ENCODE measurements around the gene MSI2. TPM values are rescaled to one million over a fixed set of nuclear protein-coding genes. Genes with fewer than 3 reads are reported as not detected.

Gene MSI2
- total RNA-seq, 4 donors from 2014 or later: 15.9 to 22.9 (median 17.0) TPM

GRCh38 chr17:57706761-57707160 is 450.4 kb downstream of the MSI2 start:
- no peak for TF ChIP-seq POLR2A (IDR thresholded peaks at IDR 0.05)
- no peak for TF ChIP-seq CTCF (IDR thresholded peaks at IDR 0.05)
- no peaks in the 10 kb centered on the region for H3K36me3 ChIP-seq
- intact Hi-C loops (cut with DNase I): no loop called here
- WGBS, 2 donors: 81 to 82% methylated on average over 6 to 9 of the region's 9 CpGs
- peaks cover 0 to 18% (median 0%) of the 10 kb centered on the region in 4 donors for H3K27me3 ChIP-seq
- no peak overlapping the region for H3K27ac ChIP-seq
- peaks cover 0 to 9% (median 0%) of the 10 kb centered on the region in 3 donors for H3K4me1 ChIP-seq
- no peaks in the 10 kb centered on the region for H3K9me3 ChIP-seq
- DNase-seq: no peak
- H3K4me3 ChIP-seq: no peak overlapping the region

- H3K27me3 ChIP-seq: peaks cover 0 to 20% (median 0%) of the 10 kb centered on the region in 4 donors
- H3K4me1 ChIP-seq: peaks cover 0 to 9% (median 0%) of the 10 kb centered on the region in 3 donors
- no peaks in the 10 kb centered on the region for H3K9me3 ChIP-seq
- no peak overlapping the region for H3K27ac ChIP-seq
- 43 to 68% methylated on average over 4 to 5 of the region's 6 CpGs for WGBS, 2 donors
- TF ChIP-seq CTCF (IDR thresholded peaks at IDR 0.05) (no peak), POLR2A (IDR thresholded peaks at IDR 0.05) (no peak)
- intact Hi-C loops (cut with DNase I): no loop called here
- no peaks in the 10 kb centered on the region for H3K36me3 ChIP-seq
- no peak for DNase-seq
- no peak overlapping the region for H3K4me3 ChIP-seq
Measured at GRCh38 chr17:57707892-57708291, 451.6 kb downstream of the MSI2 start.

GRCh38 chr17:57708410-57708809 is 452.1 kb downstream of the MSI2 start:
- Histone ChIP-seq H3K27me3 (peaks cover 0 to 23% (median 0%) of the 10 kb centered on the region in 4 donors), H3K4me3 (no peak overlapping the region), H3K4me1 (peaks cover 0 to 9% (median 0%) of the 10 kb centered on the region in 3 donors), H3K36me3 (no peaks in the 10 kb centered on the region), H3K9me3 (no peaks in the 10 kb centered on the region), H3K27ac (no peak overlapping the region)
- DNase-seq: no peak
- intact Hi-C loops (cut with DNase I): no loop called here
- WGBS, 2 donors: 54 to 69% methylated on average over 2 of the region's 2 CpGs
- TF ChIP-seq POLR2A (IDR thresholded peaks at IDR 0.05) (no peak), CTCF (IDR thresholded peaks at IDR 0.05) (no peak)

- TF ChIP-seq CTCF (IDR thresholded peaks at IDR 0.05) (no peak), POLR2A (IDR thresholded peaks at IDR 0.05) (no peak)
- Histone ChIP-seq H3K36me3 (no peaks in the 10 kb centered on the region), H3K27ac (no peak overlapping the region), H3K4me3 (no peak overlapping the region), H3K27me3 (peaks cover 0 to 52% (median 0%) of the 10 kb centered on the region in 4 donors), H3K4me1 (no peaks in the 10 kb centered on the region), H3K9me3 (no peaks in the 10 kb centered on the region)
- intact Hi-C loops (cut with DNase I): no loop called here
- no peak for DNase-seq
- WGBS, 2 donors: 84 to 85% methylated on average over 4 to 7 of the region's 7 CpGs
Measured at GRCh38 chr17:57713140-57713539, 456.8 kb downstream of the MSI2 start.

- peaks cover 0 to 60% (median 0%) of the 10 kb centered on the region in 4 donors for H3K27me3 ChIP-seq
- no peak for DNase-seq
- no peaks in the 10 kb centered on the region for H3K4me1 ChIP-seq
- no peak overlapping the region for H3K4me3 ChIP-seq
- intact Hi-C loops (cut with DNase I): no loop called here
- H3K27ac ChIP-seq: no peak overlapping the region
- H3K9me3 ChIP-seq: no peaks in the 10 kb centered on the region
- TF ChIP-seq CTCF (IDR thresholded peaks at IDR 0.05): no peak
- no peak for TF ChIP-seq POLR2A (IDR thresholded peaks at IDR 0.05)
- no peaks in the 10 kb centered on the region for H3K36me3 ChIP-seq
- WGBS, 2 donors: 16 to 24% methylated on average over 4 to 5 of the region's 7 CpGs
Measured at GRCh38 chr17:57714665-57715180, 458.4 kb downstream of the MSI2 start.
